ENCODE results near the gene GFOD1. TPM values are rescaled to one million over a fixed set of nuclear protein-coding genes. Genes with fewer than 3 reads are reported as not detected.

GFOD1 gene
- polyA plus RNA-seq, 2 of the 4 experiments (the other 2 are of a cell fraction) = 2.7 to 3.5 TPM

DNA sequence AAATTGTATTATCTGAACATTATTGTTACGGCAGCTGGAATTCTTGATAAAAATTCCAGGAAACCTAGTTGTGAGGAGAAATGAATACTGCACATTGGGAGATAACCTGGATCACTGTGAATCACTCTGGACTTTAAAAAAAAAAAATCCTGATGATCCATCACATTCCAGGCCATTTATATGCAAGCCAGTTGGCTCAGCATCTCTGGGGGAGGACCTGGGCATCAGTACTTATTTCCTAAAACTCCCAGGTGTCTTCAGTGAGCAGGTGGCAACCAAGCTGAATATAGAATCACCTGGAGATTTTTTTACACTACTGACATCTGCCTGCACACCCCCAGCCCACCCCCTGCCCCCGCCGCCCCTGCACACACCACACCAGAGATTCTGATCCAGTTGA is 47.9 kb upstream of the GFOD1 start:
- ChIA-PET CTCF (interaction anchor here (0.7 kb wide), 1 partner anchor 208 kb away, joined by 3 read pairs; no protein-coding TSS in a partner anchor), POLR2A (no interaction called here)
- FAIRE-seq (no peak), ATAC-seq (no peak), DNase-seq (ENCODE audit: low read depth in 1 of 2, low spot score in 1 of 2) (no peak)
- no peaks in the 10 kb centered on the region for H3K9me3 ChIP-seq
- TF ChIP-seq FOSL2 (IDR thresholded peaks at IDR 0.05) (no peak), FOSL2 (CRISPR knock-in tag; IDR thresholded peaks at IDR 0.05) (no peak), EP300 (IDR thresholded peaks at IDR 0.05) (no peak), CBX2 (IDR thresholded peaks at IDR 0.05; ENCODE audit: borderline replicate concordance, low read depth) (no peak), HEYL (CRISPR knock-in tag; IDR thresholded peaks at IDR 0.05) (no peak), ZC3H11A (IDR thresholded peaks at IDR 0.05) (no peak)
- TF ChIP-seq, protein P1, sequence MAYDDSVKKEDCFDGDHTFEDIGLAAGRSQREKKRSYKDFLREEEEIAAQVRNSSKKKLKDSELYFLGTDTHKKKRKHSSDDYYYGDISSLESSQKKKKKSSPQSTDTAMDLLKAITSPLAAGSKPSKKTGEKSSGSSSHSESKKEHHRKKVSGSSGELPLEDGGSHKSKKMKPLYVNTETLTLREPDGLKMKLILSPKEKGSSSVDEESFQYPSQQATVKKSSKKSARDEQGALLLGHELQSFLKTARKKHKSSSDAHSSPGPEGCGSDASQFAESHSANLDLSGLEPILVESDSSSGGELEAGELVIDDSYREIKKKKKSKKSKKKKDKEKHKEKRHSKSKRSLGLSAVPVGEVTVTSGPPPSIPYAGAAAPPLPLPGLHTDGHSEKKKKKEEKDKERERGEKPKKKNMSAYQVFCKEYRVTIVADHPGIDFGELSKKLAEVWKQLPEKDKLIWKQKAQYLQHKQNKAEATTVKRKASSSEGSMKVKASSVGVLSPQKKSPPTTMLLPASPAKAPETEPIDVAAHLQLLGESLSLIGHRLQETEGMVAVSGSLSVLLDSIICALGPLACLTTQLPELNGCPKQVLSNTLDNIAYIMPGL (CRISPR knock-in tag; IDR thresholded peaks at IDR 0.05; ENCODE audit: borderline replicate concordance) = no peak
- TF ChIP-seq, protein P2, sequence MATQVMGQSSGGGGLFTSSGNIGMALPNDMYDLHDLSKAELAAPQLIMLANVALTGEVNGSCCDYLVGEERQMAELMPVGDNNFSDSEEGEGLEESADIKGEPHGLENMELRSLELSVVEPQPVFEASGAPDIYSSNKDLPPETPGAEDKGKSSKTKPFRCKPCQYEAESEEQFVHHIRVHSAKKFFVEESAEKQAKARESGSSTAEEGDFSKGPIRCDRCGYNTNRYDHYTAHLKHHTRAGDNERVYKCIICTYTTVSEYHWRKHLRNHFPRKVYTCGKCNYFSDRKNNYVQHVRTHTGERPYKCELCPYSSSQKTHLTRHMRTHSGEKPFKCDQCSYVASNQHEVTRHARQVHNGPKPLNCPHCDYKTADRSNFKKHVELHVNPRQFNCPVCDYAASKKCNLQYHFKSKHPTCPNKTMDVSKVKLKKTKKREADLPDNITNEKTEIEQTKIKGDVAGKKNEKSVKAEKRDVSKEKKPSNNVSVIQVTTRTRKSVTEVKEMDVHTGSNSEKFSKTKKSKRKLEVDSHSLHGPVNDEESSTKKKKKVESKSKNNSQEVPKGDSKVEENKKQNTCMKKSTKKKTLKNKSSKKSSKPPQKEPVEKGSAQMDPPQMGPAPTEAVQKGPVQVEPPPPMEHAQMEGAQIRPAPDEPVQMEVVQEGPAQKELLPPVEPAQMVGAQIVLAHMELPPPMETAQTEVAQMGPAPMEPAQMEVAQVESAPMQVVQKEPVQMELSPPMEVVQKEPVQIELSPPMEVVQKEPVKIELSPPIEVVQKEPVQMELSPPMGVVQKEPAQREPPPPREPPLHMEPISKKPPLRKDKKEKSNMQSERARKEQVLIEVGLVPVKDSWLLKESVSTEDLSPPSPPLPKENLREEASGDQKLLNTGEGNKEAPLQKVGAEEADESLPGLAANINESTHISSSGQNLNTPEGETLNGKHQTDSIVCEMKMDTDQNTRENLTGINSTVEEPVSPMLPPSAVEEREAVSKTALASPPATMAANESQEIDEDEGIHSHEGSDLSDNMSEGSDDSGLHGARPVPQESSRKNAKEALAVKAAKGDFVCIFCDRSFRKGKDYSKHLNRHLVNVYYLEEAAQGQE (IDR thresholded peaks at IDR 0.05) = no peak
- H3K27ac ChIP-seq = no peak overlapping the region
- no peaks in the 10 kb centered on the region for H3K4me1 ChIP-seq
- H3K4me2 ChIP-seq = no peak overlapping the region
- WGBS (ENCODE audit: missing lambda C conversion rate) = 75% methylated on average over 3 of the region's 3 CpGs
- H3K4me3 ChIP-seq = no peak overlapping the region

DNA sequence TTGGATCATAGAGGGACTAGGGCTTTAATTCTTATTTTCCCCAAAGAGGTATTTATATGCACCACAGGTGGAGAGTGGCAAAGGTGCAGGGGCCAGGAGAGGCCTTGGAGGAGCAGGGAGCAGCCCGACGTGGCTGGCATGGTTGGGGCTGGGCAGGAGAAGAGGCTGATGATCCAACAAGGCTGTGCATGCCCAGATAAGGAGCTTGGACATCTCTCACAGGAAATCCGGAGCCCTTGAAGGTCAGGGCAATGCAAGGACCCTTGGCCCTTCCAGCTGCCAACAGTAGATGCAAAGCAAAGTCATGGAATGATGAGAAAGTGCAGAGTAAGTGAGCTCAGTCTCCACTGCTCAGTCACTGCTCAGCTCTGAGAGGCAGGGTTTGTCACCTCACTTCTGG is 47.1 kb upstream of the GFOD1 start:
- 35% methylated on average over 3 of the region's 3 CpGs for WGBS (ENCODE audit: missing lambda C conversion rate)
- Histone ChIP-seq H3K9me3 (no peaks in the 10 kb centered on the region), H3K4me1 (no peaks in the 10 kb centered on the region), H3K4me2 (no peak overlapping the region), H3K4me3 (no peak overlapping the region), H3K27ac (no peak overlapping the region)
- CTCF ChIA-PET = interaction anchor here (0.5 kb wide), 1 partner anchor 27 kb away, joined by 3 read pairs; no protein-coding TSS in a partner anchor
- DNase-seq (ENCODE audit: low read depth in 1 of 2, low spot score in 1 of 2) (no peak), FAIRE-seq (no peak), ATAC-seq (no peak)
- TF ChIP-seq HEYL (CRISPR knock-in tag; IDR thresholded peaks at IDR 0.05) (no peak), HDAC2 (IDR thresholded peaks at IDR 0.05) (no peak), FOSL2 (IDR thresholded peaks at IDR 0.05) (no peak), FOSL2 (CRISPR knock-in tag; IDR thresholded peaks at IDR 0.05) (no peak)
- TF ChIP-seq, protein P3, sequence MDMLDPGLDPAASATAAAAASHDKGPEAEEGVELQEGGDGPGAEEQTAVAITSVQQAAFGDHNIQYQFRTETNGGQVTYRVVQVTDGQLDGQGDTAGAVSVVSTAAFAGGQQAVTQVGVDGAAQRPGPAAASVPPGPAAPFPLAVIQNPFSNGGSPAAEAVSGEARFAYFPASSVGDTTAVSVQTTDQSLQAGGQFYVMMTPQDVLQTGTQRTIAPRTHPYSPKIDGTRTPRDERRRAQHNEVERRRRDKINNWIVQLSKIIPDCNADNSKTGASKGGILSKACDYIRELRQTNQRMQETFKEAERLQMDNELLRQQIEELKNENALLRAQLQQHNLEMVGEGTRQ (IDR thresholded peaks at IDR 0.05) = no peak
- POLR2A ChIA-PET = no interaction called here

DNA sequence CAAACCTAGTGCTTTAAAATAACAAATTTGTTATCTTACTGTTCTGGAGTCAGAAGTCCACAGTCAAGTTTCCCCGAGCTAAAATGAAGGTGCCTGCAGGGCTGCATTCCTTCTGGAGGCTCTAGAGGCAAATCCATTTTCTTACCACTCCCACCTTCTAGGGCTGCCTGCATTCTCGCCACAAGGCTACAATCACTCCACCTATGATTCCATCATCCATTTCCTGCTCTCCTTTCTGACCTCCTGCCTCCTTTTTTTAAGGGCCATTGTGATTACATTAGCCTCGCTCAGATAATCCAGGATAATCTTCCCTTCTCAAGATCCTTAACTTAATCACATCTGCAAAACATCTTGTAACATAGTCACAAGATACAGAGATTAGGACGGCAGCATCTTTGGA is 44.6 kb upstream of the GFOD1 start:
- WGBS (ENCODE audit: missing lambda C conversion rate) = 55% methylated on average over 4 of the region's 4 CpGs
- H3K9me3 ChIP-seq = no peaks in the 10 kb centered on the region
- no peak for ATAC-seq
- no peak for FAIRE-seq
- ChIA-PET POLR2A (no interaction called here), CTCF (interaction anchor here (0.8 to 1.5 kb wide), 2 partner anchors 188 to 201 kb away, joined by 3 read pairs; no protein-coding TSS in a partner anchor)
- no peaks in the 10 kb centered on the region for H3K4me1 ChIP-seq
- H3K4me3 ChIP-seq = no peak overlapping the region
- TF ChIP-seq MYC (IDR thresholded peaks at IDR 0.05; ENCODE audit: borderline replicate concordance, low read length) (no peak), CHD2 (IDR thresholded peaks at IDR 0.05; ENCODE audit: low read length, partially characterized antibody) (no peak), RAD21 (conservative IDR thresholded peaks at IDR 0.05 in 1 of 2, IDR thresholded peaks at IDR 0.05 in 1 of 2) (no peak), CBX2 (IDR thresholded peaks at IDR 0.05; ENCODE audit: borderline replicate concordance, low read depth) (no peak), HOXA7 (CRISPR knock-in tag; IDR thresholded peaks at IDR 0.05) (no peak), NR3C1 (IDR thresholded peaks at IDR 0.05) (no peak), EP300 (IDR thresholded peaks at IDR 0.05) (no peak), ZC3H11A (IDR thresholded peaks at IDR 0.05) (no peak), HOXB5 (CRISPR knock-in tag; IDR thresholded peaks at IDR 0.05) (no peak), RCOR1 (IDR thresholded peaks at IDR 0.05; ENCODE audit: low read depth, low read length) (no peak), RARB (CRISPR knock-in tag; IDR thresholded peaks at IDR 0.05) (no peak), CBX8 (IDR thresholded peaks at IDR 0.05) (no peak), HDAC2 (IDR thresholded peaks at IDR 0.05) (no peak), POLR2AphosphoS2 (conservative IDR thresholded peaks at IDR 0.05; ENCODE audit: low read length) (no peak), NFE2L2 (conservative IDR thresholded peaks at IDR 0.05; ENCODE audit: low read length) (no peak), ZFP36 (IDR thresholded peaks at IDR 0.05; ENCODE audit: borderline replicate concordance, partially characterized antibody) (no peak), CEBPB (IDR thresholded peaks at IDR 0.05) (no peak), POLR2A (IDR thresholded peaks at IDR 0.05; ENCODE audit: low read length) (no peak)
- TF ChIP-seq, protein P4, sequence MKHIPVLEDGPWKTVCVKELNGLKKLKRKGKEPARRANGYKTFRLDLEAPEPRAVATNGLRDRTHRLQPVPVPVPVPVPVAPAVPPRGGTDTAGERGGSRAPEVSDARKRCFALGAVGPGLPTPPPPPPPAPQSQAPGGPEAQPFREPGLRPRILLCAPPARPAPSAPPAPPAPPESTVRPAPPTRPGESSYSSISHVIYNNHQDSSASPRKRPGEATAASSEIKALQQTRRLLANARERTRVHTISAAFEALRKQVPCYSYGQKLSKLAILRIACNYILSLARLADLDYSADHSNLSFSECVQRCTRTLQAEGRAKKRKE (CRISPR knock-in tag; IDR thresholded peaks at IDR 0.05; ENCODE audit: low read depth) = no peak
- no peak for DNase-seq (ENCODE audit: low read depth in 1 of 2, low spot score in 1 of 2)
- no peak overlapping the region for H3K4me2 ChIP-seq
- H3K27ac ChIP-seq = no peak overlapping the region

All from A549 (cell line).